CD4-positive, alpha-beta T cell (primary cell): ENCODE data around the gene ANKRD33B. TPM values are rescaled to one million over a fixed set of nuclear protein-coding genes. Genes with fewer than 3 reads are reported as not detected.

Experiments
- ATAC-seq: fragments of 200-7000 bp; cut with Tn5 transposase; one replicate; pipeline ENCODE4 v1.10.0; 2022; ENCODE audit warnings: mild to moderate bottlenecking; ENCODE audit not compliant: poor library complexity
- CTCF ChIA-PET: fragments of 350-600 bp; sonication (Branson Sonifier 250); formaldehyde crosslinking; loops from one replicate; lab custom pipeline; 2021; ENCODE audit warnings: antibody characterized with exemption, inconsistent platforms; lab: Charles Lee
- POLR2A ChIA-PET: fragments of 350-600 bp; sonication (Branson Sonifier 250); formaldehyde crosslinking; loops from one replicate; lab custom pipeline; 2021; ENCODE audit warnings: antibody characterized with exemption, inconsistent platforms; lab: Charles Lee
- DNase-seq, 14 experiments: peaks; one replicate each; pipeline ENCODE4 v3.0.0-alpha.2; 2013 to 2020; ENCODE audit warnings: mixed read lengths in 2 of 14
- H3K27ac ChIP-seq, 2 donors: one replicate each; pipeline versions ENCODE4 v1.5.1 to v1.7.0; 2013; ENCODE audit warnings: low read length in 2 of 2, low read depth in 1 of 2, mild to moderate bottlenecking in 1 of 2
- H3K27me3 ChIP-seq, 2 experiments: 1 replicate in 1 of 2; 2 replicates in 1 of 2; pipeline versions ENCODE4 v1.6.1 to v1.7.0; 2013; ENCODE audit warnings: low read length in 2 of 2, control low read depth in 1 of 2, mild to moderate bottlenecking in 1 of 2, moderate library complexity in 1 of 2; ENCODE audit not compliant: insufficient read depth in 2 of 2, control insufficient read depth in 1 of 2
- H3K36me3 ChIP-seq: one replicate; pipeline ENCODE4 v1.6.1; 2013; ENCODE audit warnings: low read length, control low read depth; ENCODE audit not compliant: insufficient read depth
- H3K4me1 ChIP-seq: one replicate; pipeline ENCODE4 v1.6.1; 2013; ENCODE audit warnings: low read length, control low read depth; ENCODE audit not compliant: insufficient read depth
- H3K4me3 ChIP-seq: one replicate; pipeline ENCODE4 v1.5.1; 2013; ENCODE audit warnings: mild to moderate bottlenecking, low read length, moderate library complexity
- H3K9me3 ChIP-seq, 2 experiments: 1 replicate in 1 of 2; 2 replicates in 1 of 2; pipeline versions ENCODE4 v1.6.1 to v1.7.0; 2013; ENCODE audit warnings: low read length in 2 of 2, mild to moderate bottlenecking in 2 of 2, control low read depth in 1 of 2, moderate library complexity in 1 of 2; ENCODE audit not compliant: control insufficient read depth in 1 of 2, insufficient read depth in 1 of 2
- H3K27ac Mint-ChIP-seq: one replicate; pipeline ENCODE4 v1.8.0; 2020; ENCODE audit warnings: mixed read lengths
- H3K27me3 Mint-ChIP-seq: one replicate; pipeline ENCODE4 v1.8.0; 2021; ENCODE audit warnings: mixed read lengths
- H3K36me3 Mint-ChIP-seq: one replicate; pipeline ENCODE4 v1.8.0; 2021; ENCODE audit warnings: low read depth, mixed read lengths
- H3K4me1 Mint-ChIP-seq: one replicate; pipeline ENCODE4 v1.8.0; 2021; ENCODE audit warnings: low read depth, mixed read lengths
- H3K4me3 Mint-ChIP-seq: one replicate; pipeline ENCODE4 v1.8.0; 2020; ENCODE audit warnings: mild to moderate bottlenecking, mixed read lengths
- H3K9me3 Mint-ChIP-seq: one replicate; pipeline ENCODE4 v1.8.0; 2020; ENCODE audit warnings: mixed read lengths
- CTCF ChIP-seq: fragments of 200-600 bp; IDR thresholded peaks from one replicate; pipeline ENCODE4 v1.8.0; 2022; ENCODE audit warnings: antibody characterized with exemption, mild to moderate bottlenecking
- intact Hi-C, 2 experiments: fragments of 100-400 bp; cut with DNase I in 1 of 2; cut with micrococcal nuclease in 1 of 2; formaldehyde crosslinking; loops; one replicate each; pipeline versions ENCODE4 v1.15.1 to v1.9.0; 2023 to 2025; cut with DNase I, micrococcal nuclease
- total RNA-seq, 174 experiments: library from RNA in 2 of 174; stranded (reverse) in 2 of 174; gene quantifications; one replicate each; pipeline ENCODE4 v1.2.3 and lab custom pipeline; 2021 to 2026

ANKRD33B gene
- total RNA-seq, 2 experiments from 2014 or later, result 0.99 to 1.3 TPM

- H3K4me3 Mint-ChIP-seq, result no peak overlapping the region
- H3K27ac Mint-ChIP-seq, result no peak overlapping the region
- DNase-seq (peak in 2 of 14 experiments; percentile 13 to 32), ATAC-seq (no peak)
- H3K4me1 Mint-ChIP-seq, result peaks cover 13% of the 10 kb centered on the region
- peaks cover 24% of the 10 kb centered on the region for H3K4me1 ChIP-seq
- CTCF ChIA-PET, result no interaction called here
- peaks cover 3 to 9% of the 10 kb centered on the region in 2 experiments for H3K27me3 ChIP-seq
- peaks cover 0 to 6% of the 10 kb centered on the region in 2 experiments for H3K9me3 ChIP-seq
- peaks cover 19% of the 10 kb centered on the region for H3K27me3 Mint-ChIP-seq
- H3K36me3 Mint-ChIP-seq, result no peaks in the 10 kb centered on the region
- no peak overlapping the region for H3K4me3 ChIP-seq
- H3K9me3 Mint-ChIP-seq, result no peaks in the 10 kb centered on the region
- H3K36me3 ChIP-seq, result no peaks in the 10 kb centered on the region
- POLR2A ChIA-PET, result no interaction called here
- no peak overlapping the region for H3K27ac ChIP-seq
- TF ChIP-seq CTCF, result no peak
- intact Hi-C loops, result no loop called here
These were observed 30.6 kb upstream of the ANKRD33B start for GRCh38 chr5:10533226-10533625.

- Histone ChIP-seq H3K36me3 (no peaks in the 10 kb centered on the region), H3K27ac (no peak overlapping the region), H3K4me1 (peaks cover 24% of the 10 kb centered on the region), H3K4me3 (no peak overlapping the region), H3K9me3 (peaks cover 0 to 6% of the 10 kb centered on the region in 2 experiments), H3K27me3 (peaks cover 3 to 13% of the 10 kb centered on the region in 2 experiments)
- no peaks in the 10 kb centered on the region for H3K9me3 Mint-ChIP-seq
- H3K36me3 Mint-ChIP-seq, result no peaks in the 10 kb centered on the region
- no peak overlapping the region for H3K27ac Mint-ChIP-seq
- peaks cover 13% of the 10 kb centered on the region for H3K4me1 Mint-ChIP-seq
- CTCF ChIA-PET, result no interaction called here
- intact Hi-C loops, result no loop called here
- no peak for DNase-seq
- H3K4me3 Mint-ChIP-seq, result no peak overlapping the region
- POLR2A ChIA-PET, result no interaction called here
- TF ChIP-seq CTCF, result no peak
- ATAC-seq, result no peak
- peaks cover 28% of the 10 kb centered on the region for H3K27me3 Mint-ChIP-seq
These were observed 29.0 kb upstream of the ANKRD33B start for GRCh38 chr5:10534561-10535530.

GRCh38 chr5:10536511-10536910, 27.4 kb upstream of the ANKRD33B start:
- H3K4me3 Mint-ChIP-seq, result no peak overlapping the region
- no peak overlapping the region for H3K27ac Mint-ChIP-seq
- ATAC-seq, result no peak
- DNase-seq, result no peak
- H3K27ac ChIP-seq, result no peak overlapping the region
- peaks cover 24% of the 10 kb centered on the region for H3K4me1 ChIP-seq
- peaks cover 13% of the 10 kb centered on the region for H3K4me1 Mint-ChIP-seq
- no peak overlapping the region for H3K4me3 ChIP-seq
- no peaks in the 10 kb centered on the region for H3K36me3 ChIP-seq
- peaks cover 3 to 13% of the 10 kb centered on the region in 2 experiments for H3K27me3 ChIP-seq
- no peak for TF ChIP-seq CTCF
- no peaks in the 10 kb centered on the region for H3K9me3 Mint-ChIP-seq
- H3K27me3 Mint-ChIP-seq, result peaks cover 22% of the 10 kb centered on the region
- no peaks in the 10 kb centered on the region for H3K36me3 Mint-ChIP-seq
- peaks cover 0 to 6% of the 10 kb centered on the region in 2 experiments for H3K9me3 ChIP-seq
- intact Hi-C loops, result no loop called here
- ChIA-PET POLR2A (no interaction called here), CTCF (no interaction called here)
